H9 (cell line): ENCODE measurements around the gene CCDC185. TPM values are rescaled to one million over a fixed set of nuclear protein-coding genes. Genes with fewer than 3 reads are reported as not detected.

Experiments
- DNase-seq: peaks from one replicate; pipeline ENCODE4 v3.0.0-alpha.2; 2017
- H2AFZ ChIP-seq: one replicate; pipeline ENCODE4 v1.6.1; 2013; ENCODE audit warnings: mild to moderate bottlenecking, low read length, control low read depth, moderate library complexity
- H2AK5ac ChIP-seq: 2 replicates; pipeline ENCODE4 v1.6.1; 2013; ENCODE audit warnings: low read length, control low read depth, mixed read lengths; ENCODE audit not compliant: insufficient read length
- H2BK120ac ChIP-seq: one replicate; pipeline ENCODE4 v1.6.1; 2013; ENCODE audit warnings: low read depth, mild to moderate bottlenecking, low read length, control low read depth, inconsistent platforms; ENCODE audit not compliant: poor library complexity, severe bottlenecking
- H2BK12ac ChIP-seq: 2 replicates; pipeline ENCODE4 v1.6.1; 2013; ENCODE audit warnings: low read length, control low read depth, mixed read lengths, low read depth; ENCODE audit not compliant: insufficient read length
- H2BK15ac ChIP-seq: 2 replicates; pipeline ENCODE4 v1.6.1; 2013; ENCODE audit warnings: low read depth, low read length, control low read depth
- H2BK20ac ChIP-seq: one replicate; pipeline ENCODE4 v1.6.1; 2013; ENCODE audit warnings: low read depth, mild to moderate bottlenecking, low read length, control low read depth, inconsistent platforms; ENCODE audit not compliant: poor library complexity, severe bottlenecking
- H2BK5ac ChIP-seq: 2 replicates; pipeline ENCODE4 v1.6.1; 2013; ENCODE audit warnings: low read length, control low read depth, mixed read lengths; ENCODE audit not compliant: insufficient read length
- H3K14ac ChIP-seq: 2 replicates; pipeline ENCODE4 v1.6.1; 2013; ENCODE audit warnings: low read length, control low read depth; ENCODE audit not compliant: insufficient read depth
- H3K18ac ChIP-seq: 2 replicates; pipeline ENCODE4 v1.6.1; 2013; ENCODE audit warnings: low read depth, mild to moderate bottlenecking, mixed read lengths, low read length, control low read depth; ENCODE audit not compliant: insufficient read length
- H3K23ac ChIP-seq: 2 replicates; pipeline ENCODE4 v1.6.1; 2013; ENCODE audit warnings: low read length, control low read depth, mixed read lengths, low read depth; ENCODE audit not compliant: insufficient read length
- H3K23me2 ChIP-seq: 2 replicates; pipeline ENCODE4 v1.6.1; 2013; ENCODE audit warnings: low read depth, mild to moderate bottlenecking, mixed read lengths, low read length, control low read depth; ENCODE audit not compliant: insufficient read length, poor library complexity, severe bottlenecking
- H3K27ac ChIP-seq: 2 replicates; pipeline ENCODE4 v1.5.1; 2013; ENCODE audit warnings: low read length, control low read depth, mixed read lengths, low read depth; ENCODE audit not compliant: insufficient read length
- H3K27me3 ChIP-seq: 2 replicates; pipeline ENCODE4 v1.6.1; 2013; ENCODE audit warnings: low read length, control low read depth, inconsistent platforms; ENCODE audit not compliant: insufficient read depth
- H3K4ac ChIP-seq: 2 replicates; pipeline ENCODE4 v1.6.1; 2013; ENCODE audit warnings: low read depth, mild to moderate bottlenecking, control low read depth, inconsistent platforms, low read length, moderate library complexity
- H3K4me1 ChIP-seq: 2 replicates; pipeline ENCODE4 v1.6.1; 2013; ENCODE audit warnings: low read length, control low read depth, inconsistent platforms; ENCODE audit not compliant: insufficient read depth
- H3K4me2 ChIP-seq: 2 replicates; pipeline ENCODE4 v1.6.1; 2013; ENCODE audit warnings: low read length, control low read depth, mixed read lengths; ENCODE audit not compliant: insufficient read length, insufficient read depth
- H3K56ac ChIP-seq: 2 replicates; pipeline ENCODE4 v1.6.1; 2013; ENCODE audit warnings: low read depth, mild to moderate bottlenecking, mixed read lengths, low read length, control low read depth; ENCODE audit not compliant: insufficient read length
- H3K79me1 ChIP-seq: 2 replicates; pipeline ENCODE4 v1.6.1; 2013; ENCODE audit warnings: low read depth, mild to moderate bottlenecking, moderate library complexity, low read length, control low read depth, inconsistent platforms; ENCODE audit not compliant: insufficient read depth, poor library complexity, severe bottlenecking
- H3K79me2 ChIP-seq: 2 replicates; pipeline ENCODE4 v1.6.1; 2013; ENCODE audit warnings: low read length, control low read depth, inconsistent platforms; ENCODE audit not compliant: insufficient read depth
- H3K9ac ChIP-seq: 2 replicates; pipeline ENCODE4 v1.6.1; 2013; ENCODE audit warnings: low read length, control low read depth, mixed read lengths; ENCODE audit not compliant: insufficient read length; ENCODE audit errors: extremely low read depth
- H3K9me3 ChIP-seq: one replicate; pipeline ENCODE4 v1.6.1; 2013; ENCODE audit warnings: low read depth, low read length, inconsistent platforms; ENCODE audit not compliant: control insufficient read depth
- H3T11ph ChIP-seq: one replicate; pipeline ENCODE4 v1.6.1; 2013; ENCODE audit warnings: mild to moderate bottlenecking, low read length, control low read depth, inconsistent platforms
- H4K20me1 ChIP-seq: one replicate; pipeline ENCODE4 v1.6.1; 2013; ENCODE audit not compliant: control insufficient read depth, insufficient read length, insufficient read depth
- H4K5ac ChIP-seq: 2 replicates; pipeline ENCODE4 v1.6.1; 2013; ENCODE audit warnings: low read depth, mild to moderate bottlenecking, mixed read lengths, low read length, control low read depth; ENCODE audit not compliant: insufficient read length
- H4K8ac ChIP-seq: replicated peaks from 2 replicates; pipeline ENCODE4 v1.6.1; 2013; ENCODE audit warnings: low read length, control low read depth, mixed read lengths, low read depth; ENCODE audit not compliant: insufficient read length
- H4K91ac ChIP-seq: 2 replicates; pipeline ENCODE4 v1.6.1; 2013; ENCODE audit warnings: low read depth, mild to moderate bottlenecking, moderate library complexity, mixed read lengths, low read length, control low read depth; ENCODE audit not compliant: insufficient read length
- H3K27ac Mint-ChIP-seq, 3 experiments: 2 replicates in 2 of 3; 3 replicates in 1 of 3; pipeline ENCODE4 v1.8.0; 2020 to 2021; ENCODE audit warnings: mixed read lengths in 3 of 3, mild to moderate bottlenecking in 1 of 3, moderate library complexity in 1 of 3
- H3K27me3 Mint-ChIP-seq: 2 replicates; pipeline ENCODE4 v1.8.0; 2021; ENCODE audit warnings: low read depth, mild to moderate bottlenecking, moderate library complexity, mixed read lengths
- H3K36me3 Mint-ChIP-seq, 3 experiments: 2 replicates in 2 of 3; 3 replicates in 1 of 3; pipeline ENCODE4 v1.8.0; 2020 to 2021; ENCODE audit warnings: low read depth in 3 of 3, mixed read lengths in 3 of 3; ENCODE audit not compliant: insufficient read depth in 1 of 3
- H3K4me1 Mint-ChIP-seq, 2 experiments: 2 replicates each; pipeline ENCODE4 v1.8.0; 2020; ENCODE audit warnings: mixed read lengths in 2 of 2
- H3K4me3 Mint-ChIP-seq, 2 experiments: 2 replicates in 1 of 2; 3 replicates in 1 of 2; pipeline ENCODE4 v1.8.0; 2020 to 2021; ENCODE audit warnings: mild to moderate bottlenecking in 2 of 2, mixed read lengths in 2 of 2, moderate library complexity in 1 of 2
- H3K9me3 Mint-ChIP-seq, 2 experiments: 2 replicates in 1 of 2; 3 replicates in 1 of 2; pipeline ENCODE4 v1.8.0; 2020; ENCODE audit warnings: mild to moderate bottlenecking in 2 of 2, mixed read lengths in 2 of 2, moderate library complexity in 1 of 2
- WGBS: extraction: QIAGEN DNeasy Blood & Tissue Kit; methylation state at CpG from one replicate; pipeline ENCODE4 v1.1.7; 2013; ENCODE audit warnings: missing lambda C conversion rate, low lambda C conversion rate, mixed read lengths; ENCODE audit not compliant: insufficient read length; ENCODE audit errors: extremely low coverage; 5-methylcytosine and 5-hydroxymethylcytosine counted together
- total RNA-seq: library from RNA; stranded (reverse); gene quantifications from 2 replicates; pipeline ENCODE4 v1.2.1, GENCODE V29; 2021
- TF ChIP-seq, protein P1 (sequence below): fragments of 200-600 bp; sonication (generic); conservative IDR thresholded peaks from 3 replicates; pipeline ENCODE4 v1.8.0; 2021; ENCODE audit warnings: antibody characterized with exemption, mild to moderate bottlenecking

The CCDC185 gene
- total RNA-seq, 1 experiment from 2014 or later = not detected

DNA sequence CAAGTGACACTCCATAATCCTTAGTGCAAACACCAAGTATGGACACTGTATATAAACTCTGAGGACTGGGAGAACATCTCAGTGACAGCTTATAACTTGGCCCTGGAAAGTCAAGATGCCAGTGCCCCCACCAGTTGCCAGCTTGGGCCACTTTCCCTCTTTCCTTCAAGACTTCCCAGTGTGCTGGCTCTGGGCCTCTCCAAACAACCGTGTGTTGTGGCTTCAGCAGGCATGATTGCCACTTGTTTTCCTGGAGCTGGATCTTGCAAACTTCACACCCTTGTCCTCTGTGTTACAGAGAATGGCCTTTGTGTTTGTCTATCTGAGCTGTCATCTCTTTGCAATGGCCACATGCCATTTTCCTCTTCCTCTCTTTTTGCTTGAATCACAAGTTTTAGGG, 37.0 kb downstream of the CCDC185 start:
- Histone ChIP-seq H2BK20ac (no peak overlapping the region), H2AFZ (no peak overlapping the region)

More for the DNA sequence above, 37.0 kb downstream of the CCDC185 start:
- H3K9me3 Mint-ChIP-seq = peaks cover 3 to 5% of the 10 kb centered on the region in 2 experiments; a peak in 3 of 5 replicates
- no peak overlapping the region for H3K9ac ChIP-seq
- no peak overlapping the region for H3K18ac ChIP-seq
- no peak overlapping the region for H3K4ac ChIP-seq
- H3K14ac ChIP-seq = no peak overlapping the region
- no peaks in the 10 kb centered on the region for H3K4me1 ChIP-seq
- H3K27me3 Mint-ChIP-seq = no peaks in the 10 kb centered on the region; the same call in 1 of the 2 replicates
- H2BK12ac ChIP-seq = no peak overlapping the region
- no peaks in the 10 kb centered on the region for H3K9me3 ChIP-seq
- H4K8ac ChIP-seq = no peak overlapping the region
- H3K4me2 ChIP-seq = no peak overlapping the region
- H3K4me1 Mint-ChIP-seq = peaks cover 2 to 4% of the 10 kb centered on the region in 2 experiments; a peak in 1 of 4 replicates
- H4K5ac ChIP-seq = no peak overlapping the region
- H3K27me3 ChIP-seq = no peaks in the 10 kb centered on the region
- H2AK5ac ChIP-seq = no peak overlapping the region
- H4K91ac ChIP-seq = no peak overlapping the region
- no peaks in the 10 kb centered on the region for H3K79me2 ChIP-seq
- no peak overlapping the region for H3T11ph ChIP-seq
- no peak overlapping the region for H3K27ac ChIP-seq
- WGBS = no CpG with 5 or more reads among the region's 1 CpG
- H2BK15ac ChIP-seq = no peak overlapping the region
- H3K4me3 Mint-ChIP-seq = no peak overlapping the region
- no peaks in the 10 kb centered on the region for H3K36me3 Mint-ChIP-seq
- TF ChIP-seq, protein P1, sequence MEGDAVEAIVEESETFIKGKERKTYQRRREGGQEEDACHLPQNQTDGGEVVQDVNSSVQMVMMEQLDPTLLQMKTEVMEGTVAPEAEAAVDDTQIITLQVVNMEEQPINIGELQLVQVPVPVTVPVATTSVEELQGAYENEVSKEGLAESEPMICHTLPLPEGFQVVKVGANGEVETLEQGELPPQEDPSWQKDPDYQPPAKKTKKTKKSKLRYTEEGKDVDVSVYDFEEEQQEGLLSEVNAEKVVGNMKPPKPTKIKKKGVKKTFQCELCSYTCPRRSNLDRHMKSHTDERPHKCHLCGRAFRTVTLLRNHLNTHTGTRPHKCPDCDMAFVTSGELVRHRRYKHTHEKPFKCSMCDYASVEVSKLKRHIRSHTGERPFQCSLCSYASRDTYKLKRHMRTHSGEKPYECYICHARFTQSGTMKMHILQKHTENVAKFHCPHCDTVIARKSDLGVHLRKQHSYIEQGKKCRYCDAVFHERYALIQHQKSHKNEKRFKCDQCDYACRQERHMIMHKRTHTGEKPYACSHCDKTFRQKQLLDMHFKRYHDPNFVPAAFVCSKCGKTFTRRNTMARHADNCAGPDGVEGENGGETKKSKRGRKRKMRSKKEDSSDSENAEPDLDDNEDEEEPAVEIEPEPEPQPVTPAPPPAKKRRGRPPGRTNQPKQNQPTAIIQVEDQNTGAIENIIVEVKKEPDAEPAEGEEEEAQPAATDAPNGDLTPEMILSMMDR = no peak
- H2BK5ac ChIP-seq = no peak overlapping the region
- H3K23me2 ChIP-seq = no peaks in the 10 kb centered on the region
- no peak for DNase-seq
- H3K79me1 ChIP-seq = no peaks in the 10 kb centered on the region
- H4K20me1 ChIP-seq = no peaks in the 10 kb centered on the region
- no peak overlapping the region for H3K56ac ChIP-seq
- H2BK120ac ChIP-seq = no peak overlapping the region
- H3K27ac Mint-ChIP-seq = no peak overlapping the region
- H3K23ac ChIP-seq = no peak overlapping the region
